H9 (cell line): ENCODE data around the gene SPRTN. TPM values are rescaled to one million over a fixed set of nuclear protein-coding genes. Genes with fewer than 3 reads are reported as not detected.

Experiments
- DNase-seq: peaks from one replicate; pipeline ENCODE4 v3.0.0-alpha.2; 2017
- H2AFZ ChIP-seq: one replicate; pipeline ENCODE4 v1.6.1; 2013; ENCODE audit warnings: mild to moderate bottlenecking, low read length, control low read depth, moderate library complexity
- H2AK5ac ChIP-seq: 2 replicates; pipeline ENCODE4 v1.6.1; 2013; ENCODE audit warnings: low read length, control low read depth, mixed read lengths; ENCODE audit not compliant: insufficient read length
- H2BK120ac ChIP-seq: one replicate; pipeline ENCODE4 v1.6.1; 2013; ENCODE audit warnings: low read depth, mild to moderate bottlenecking, low read length, control low read depth, inconsistent platforms; ENCODE audit not compliant: poor library complexity, severe bottlenecking
- H2BK12ac ChIP-seq: 2 replicates; pipeline ENCODE4 v1.6.1; 2013; ENCODE audit warnings: low read length, control low read depth, mixed read lengths, low read depth; ENCODE audit not compliant: insufficient read length
- H2BK15ac ChIP-seq: 2 replicates; pipeline ENCODE4 v1.6.1; 2013; ENCODE audit warnings: low read depth, low read length, control low read depth
- H2BK20ac ChIP-seq: one replicate; pipeline ENCODE4 v1.6.1; 2013; ENCODE audit warnings: low read depth, mild to moderate bottlenecking, low read length, control low read depth, inconsistent platforms; ENCODE audit not compliant: poor library complexity, severe bottlenecking
- H2BK5ac ChIP-seq: 2 replicates; pipeline ENCODE4 v1.6.1; 2013; ENCODE audit warnings: low read length, control low read depth, mixed read lengths; ENCODE audit not compliant: insufficient read length
- H3K14ac ChIP-seq: 2 replicates; pipeline ENCODE4 v1.6.1; 2013; ENCODE audit warnings: low read length, control low read depth; ENCODE audit not compliant: insufficient read depth
- H3K18ac ChIP-seq: 2 replicates; pipeline ENCODE4 v1.6.1; 2013; ENCODE audit warnings: low read depth, mild to moderate bottlenecking, mixed read lengths, low read length, control low read depth; ENCODE audit not compliant: insufficient read length
- H3K23ac ChIP-seq: 2 replicates; pipeline ENCODE4 v1.6.1; 2013; ENCODE audit warnings: low read length, control low read depth, mixed read lengths, low read depth; ENCODE audit not compliant: insufficient read length
- H3K23me2 ChIP-seq: 2 replicates; pipeline ENCODE4 v1.6.1; 2013; ENCODE audit warnings: low read depth, mild to moderate bottlenecking, mixed read lengths, low read length, control low read depth; ENCODE audit not compliant: insufficient read length, poor library complexity, severe bottlenecking
- H3K27ac ChIP-seq: 2 replicates; pipeline ENCODE4 v1.5.1; 2013; ENCODE audit warnings: low read length, control low read depth, mixed read lengths, low read depth; ENCODE audit not compliant: insufficient read length
- H3K27me3 ChIP-seq: 2 replicates; pipeline ENCODE4 v1.6.1; 2013; ENCODE audit warnings: low read length, control low read depth, inconsistent platforms; ENCODE audit not compliant: insufficient read depth
- H3K4ac ChIP-seq: 2 replicates; pipeline ENCODE4 v1.6.1; 2013; ENCODE audit warnings: low read depth, mild to moderate bottlenecking, control low read depth, inconsistent platforms, low read length, moderate library complexity
- H3K4me1 ChIP-seq: 2 replicates; pipeline ENCODE4 v1.6.1; 2013; ENCODE audit warnings: low read length, control low read depth, inconsistent platforms; ENCODE audit not compliant: insufficient read depth
- H3K4me2 ChIP-seq: 2 replicates; pipeline ENCODE4 v1.6.1; 2013; ENCODE audit warnings: low read length, control low read depth, mixed read lengths; ENCODE audit not compliant: insufficient read length, insufficient read depth
- H3K56ac ChIP-seq: 2 replicates; pipeline ENCODE4 v1.6.1; 2013; ENCODE audit warnings: low read depth, mild to moderate bottlenecking, mixed read lengths, low read length, control low read depth; ENCODE audit not compliant: insufficient read length
- H3K79me1 ChIP-seq: 2 replicates; pipeline ENCODE4 v1.6.1; 2013; ENCODE audit warnings: low read depth, mild to moderate bottlenecking, moderate library complexity, low read length, control low read depth, inconsistent platforms; ENCODE audit not compliant: insufficient read depth, poor library complexity, severe bottlenecking
- H3K79me2 ChIP-seq: 2 replicates; pipeline ENCODE4 v1.6.1; 2013; ENCODE audit warnings: low read length, control low read depth, inconsistent platforms; ENCODE audit not compliant: insufficient read depth
- H3K9ac ChIP-seq: 2 replicates; pipeline ENCODE4 v1.6.1; 2013; ENCODE audit warnings: low read length, control low read depth, mixed read lengths; ENCODE audit not compliant: insufficient read length; ENCODE audit errors: extremely low read depth
- H3K9me3 ChIP-seq: one replicate; pipeline ENCODE4 v1.6.1; 2013; ENCODE audit warnings: low read depth, low read length, inconsistent platforms; ENCODE audit not compliant: control insufficient read depth
- H3T11ph ChIP-seq: one replicate; pipeline ENCODE4 v1.6.1; 2013; ENCODE audit warnings: mild to moderate bottlenecking, low read length, control low read depth, inconsistent platforms
- H4K20me1 ChIP-seq: one replicate; pipeline ENCODE4 v1.6.1; 2013; ENCODE audit not compliant: control insufficient read depth, insufficient read length, insufficient read depth
- H4K5ac ChIP-seq: 2 replicates; pipeline ENCODE4 v1.6.1; 2013; ENCODE audit warnings: low read depth, mild to moderate bottlenecking, mixed read lengths, low read length, control low read depth; ENCODE audit not compliant: insufficient read length
- H4K8ac ChIP-seq: replicated peaks from 2 replicates; pipeline ENCODE4 v1.6.1; 2013; ENCODE audit warnings: low read length, control low read depth, mixed read lengths, low read depth; ENCODE audit not compliant: insufficient read length
- H4K91ac ChIP-seq: 2 replicates; pipeline ENCODE4 v1.6.1; 2013; ENCODE audit warnings: low read depth, mild to moderate bottlenecking, moderate library complexity, mixed read lengths, low read length, control low read depth; ENCODE audit not compliant: insufficient read length
- H3K27ac Mint-ChIP-seq, 3 experiments: 2 replicates in 2 of 3; 3 replicates in 1 of 3; pipeline ENCODE4 v1.8.0; 2020 to 2021; ENCODE audit warnings: mixed read lengths in 3 of 3, mild to moderate bottlenecking in 1 of 3, moderate library complexity in 1 of 3
- H3K27me3 Mint-ChIP-seq: 2 replicates; pipeline ENCODE4 v1.8.0; 2021; ENCODE audit warnings: low read depth, mild to moderate bottlenecking, moderate library complexity, mixed read lengths
- H3K36me3 Mint-ChIP-seq, 3 experiments: 2 replicates in 2 of 3; 3 replicates in 1 of 3; pipeline ENCODE4 v1.8.0; 2020 to 2021; ENCODE audit warnings: low read depth in 3 of 3, mixed read lengths in 3 of 3; ENCODE audit not compliant: insufficient read depth in 1 of 3
- H3K4me1 Mint-ChIP-seq, 2 experiments: 2 replicates each; pipeline ENCODE4 v1.8.0; 2020; ENCODE audit warnings: mixed read lengths in 2 of 2
- H3K4me3 Mint-ChIP-seq, 2 experiments: 2 replicates in 1 of 2; 3 replicates in 1 of 2; pipeline ENCODE4 v1.8.0; 2020 to 2021; ENCODE audit warnings: mild to moderate bottlenecking in 2 of 2, mixed read lengths in 2 of 2, moderate library complexity in 1 of 2
- H3K9me3 Mint-ChIP-seq, 2 experiments: 2 replicates in 1 of 2; 3 replicates in 1 of 2; pipeline ENCODE4 v1.8.0; 2020; ENCODE audit warnings: mild to moderate bottlenecking in 2 of 2, mixed read lengths in 2 of 2, moderate library complexity in 1 of 2
- CTCF ChIP-seq: fragments of 200-600 bp; sonication (generic); conservative IDR thresholded peaks from 3 replicates; pipeline ENCODE4 v1.8.0; 2021; ENCODE audit warnings: antibody characterized with exemption, mild to moderate bottlenecking
- WGBS: extraction: QIAGEN DNeasy Blood & Tissue Kit; methylation state at CpG from one replicate; pipeline ENCODE4 v1.1.7; 2013; ENCODE audit warnings: missing lambda C conversion rate, low lambda C conversion rate, mixed read lengths; ENCODE audit not compliant: insufficient read length; ENCODE audit errors: extremely low coverage; 5-methylcytosine and 5-hydroxymethylcytosine counted together
- total RNA-seq: library from RNA; stranded (reverse); gene quantifications from 2 replicates; pipeline ENCODE4 v1.2.1, GENCODE V29; 2021

The SPRTN gene
- total RNA-seq, 1 experiment from 2014 or later: 14.8 TPM

DNA sequence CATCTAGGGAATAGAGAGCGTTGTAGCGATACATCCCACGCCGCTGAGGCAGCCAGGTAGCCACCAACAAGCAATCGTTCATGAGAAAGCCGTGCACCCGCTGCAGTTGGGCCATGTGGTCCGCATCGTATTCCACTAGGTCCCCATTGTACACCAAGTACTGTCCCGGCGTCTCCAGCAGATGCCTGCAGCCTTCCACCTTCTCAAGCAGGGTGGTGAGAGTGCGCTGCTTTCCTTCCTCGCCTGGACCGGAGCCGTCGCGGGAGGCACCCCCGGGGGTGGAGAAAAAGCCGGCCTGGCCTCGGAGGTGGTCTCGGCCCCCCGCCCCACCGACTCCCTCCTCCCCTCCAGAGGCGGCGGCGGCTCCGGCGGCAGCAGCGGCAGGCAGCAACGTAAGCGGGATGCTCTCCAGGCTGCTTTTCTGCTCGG lies 1.0 kb upstream of the SPRTN start:
- H3K79me1 ChIP-seq: peaks cover 3% of the 10 kb centered on the region
- no peak overlapping the region for H4K8ac ChIP-seq
- H3K18ac ChIP-seq: no peak overlapping the region
- no peak overlapping the region for H2BK5ac ChIP-seq
- Mint-ChIP-seq H3K9me3 (peaks cover 2 to 4% of the 10 kb centered on the region in 2 experiments; a peak in 2 of 5 replicates), H3K4me3 (peak overlapping the region; percentile 95 to 100), H3K36me3 (peaks cover 11 to 29% (median 23%) of the 10 kb centered on the region in 3 experiments; a peak in 6 of 7 replicates), H3K27me3 (peaks cover 2% of the 10 kb centered on the region; the same call in 1 of the 2 replicates), H3K4me1 (peaks cover 40 to 41% of the 10 kb centered on the region in 2 experiments), H3K27ac (peak overlapping the region in 2 of 3 experiments; percentile 86 to 97; a peak in 5 of 7 replicates)
- no peak overlapping the region for H3K4ac ChIP-seq
- H4K5ac ChIP-seq: no peak overlapping the region
- H2BK15ac ChIP-seq: no peak overlapping the region
- no peak overlapping the region for H2BK20ac ChIP-seq
- peaks cover 8% of the 10 kb centered on the region; the same call in 1 of the 2 replicates for H3K4me1 ChIP-seq
- no peak overlapping the region for H2BK120ac ChIP-seq
- no peak overlapping the region for H2BK12ac ChIP-seq
- no peaks in the 10 kb centered on the region for H4K20me1 ChIP-seq
- no peak overlapping the region for H2AFZ ChIP-seq
- peak overlapping the region; percentile 94 for H3K4me2 ChIP-seq
- H3K14ac ChIP-seq: peak overlapping the region; percentile 62
- H3K79me2 ChIP-seq: peaks cover 14% of the 10 kb centered on the region; the same call in 1 of the 2 replicates
- H3K23me2 ChIP-seq: peaks cover 16% of the 10 kb centered on the region
- no peak overlapping the region for H3K56ac ChIP-seq
- no peaks in the 10 kb centered on the region for H3K9me3 ChIP-seq
- no peak overlapping the region for H3K23ac ChIP-seq
- no peak overlapping the region for H3T11ph ChIP-seq
- no peak overlapping the region for H4K91ac ChIP-seq
- no peak overlapping the region for H3K27ac ChIP-seq
- TF ChIP-seq CTCF: no peak
- H3K9ac ChIP-seq: peak overlapping the region; percentile 83
- no peak for DNase-seq
- WGBS: no CpG with 5 or more reads among the region's 32 CpGs
- H3K27me3 ChIP-seq: no peaks in the 10 kb centered on the region
- H2AK5ac ChIP-seq: no peak overlapping the region
